PFSK-1 (cell line): ENCODE data around the gene FOXO1.

Experiments used
- FOXP2 ChIP-seq: optimal IDR thresholded peaks from 2 replicates; pipeline ENCODE3; 2011; ENCODE audit warnings: borderline replicate concordance, control low read depth, inconsistent platforms; ENCODE audit not compliant: insufficient read depth; ENCODE audit errors: extremely low read length, extremely low read depth
- POLR2AphosphoS5 ChIP-seq: IDR thresholded peaks from 2 replicates; pipeline ENCODE4 v1.6.1; 2012; ENCODE audit warnings: low read depth, mild to moderate bottlenecking, control low read depth, low read length, moderate library complexity
- REST ChIP-seq, 2 experiments: IDR thresholded peaks; 2 replicates each; pipeline versions ENCODE4 v1.6.1 to v1.8.0; 2011 to 2012; ENCODE audit warnings: low read depth in 2 of 2, low read length in 2 of 2, control low read depth in 1 of 2, inconsistent platforms in 1 of 2, mild to moderate bottlenecking in 1 of 2, moderate library complexity in 1 of 2; ENCODE audit not compliant: insufficient read depth in 1 of 2
- SIN3A ChIP-seq: IDR thresholded peaks from 2 replicates; pipeline ENCODE4 v1.6.1; 2012; ENCODE audit warnings: mild to moderate bottlenecking, low read length, moderate library complexity, borderline replicate concordance; ENCODE audit not compliant: insufficient read depth
- TAF1 ChIP-seq: IDR thresholded peaks from 2 replicates; pipeline ENCODE4 v1.6.1; 2012; ENCODE audit warnings: low read length, control low read depth, borderline replicate concordance; ENCODE audit not compliant: insufficient read depth

The FOXO1 gene

DNA sequence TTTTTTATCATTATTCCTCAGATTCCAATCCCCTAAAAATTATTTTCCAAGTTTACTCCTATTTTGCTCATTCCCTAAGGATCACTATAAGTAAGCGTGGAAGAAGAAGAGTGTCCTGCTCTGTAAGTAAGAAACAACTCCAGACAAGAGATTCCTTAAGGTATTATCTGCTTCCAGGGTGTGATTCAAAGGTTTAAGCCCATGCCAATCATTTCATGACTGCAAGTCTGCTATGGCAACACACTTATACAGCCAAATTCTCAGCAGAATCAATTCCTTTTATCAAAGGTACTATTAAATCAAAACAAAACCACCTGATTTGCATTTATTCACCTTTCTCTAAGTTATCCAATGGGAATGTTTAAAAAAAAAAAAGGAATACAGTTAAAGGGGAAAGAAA lies 43.7 kb downstream of the FOXO1 start:
- TF ChIP-seq TAF1 (no peak), SIN3A (no peak), FOXP2 (no peak), POLR2AphosphoS5 (no peak), REST (IDR thresholded peaks at IDR 0.05; ENCODE audit: insufficient read depth in 1 of 2, low read depth in 2 of 2, low read length in 2 of 2) (no peak)

DNA sequence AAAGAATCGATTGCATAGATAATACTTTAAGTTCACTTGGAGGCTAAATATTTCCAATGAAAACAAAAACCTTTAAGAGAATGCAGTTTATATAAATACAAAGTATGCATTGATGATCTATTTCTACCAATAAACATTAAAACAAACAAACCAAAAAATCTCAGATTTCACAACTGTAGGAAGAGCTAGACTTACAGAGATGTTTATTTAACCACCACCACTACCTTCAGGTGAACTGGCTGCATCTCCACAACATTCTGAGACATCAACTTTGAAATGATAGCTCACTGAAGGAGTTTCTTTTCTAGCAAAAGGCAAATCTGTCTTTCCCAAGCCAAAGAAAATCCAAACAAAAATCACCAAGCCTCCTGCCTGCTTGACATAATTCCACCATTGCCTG lies 44.2 kb downstream of the FOXO1 start:
- TF ChIP-seq POLR2AphosphoS5 = no peak
- no peak for TF ChIP-seq REST (IDR thresholded peaks at IDR 0.05; ENCODE audit: insufficient read depth in 1 of 2, low read depth in 2 of 2, low read length in 2 of 2)
- no peak for TF ChIP-seq TAF1
- TF ChIP-seq FOXP2 = no peak
- TF ChIP-seq SIN3A = no peak

DNA sequence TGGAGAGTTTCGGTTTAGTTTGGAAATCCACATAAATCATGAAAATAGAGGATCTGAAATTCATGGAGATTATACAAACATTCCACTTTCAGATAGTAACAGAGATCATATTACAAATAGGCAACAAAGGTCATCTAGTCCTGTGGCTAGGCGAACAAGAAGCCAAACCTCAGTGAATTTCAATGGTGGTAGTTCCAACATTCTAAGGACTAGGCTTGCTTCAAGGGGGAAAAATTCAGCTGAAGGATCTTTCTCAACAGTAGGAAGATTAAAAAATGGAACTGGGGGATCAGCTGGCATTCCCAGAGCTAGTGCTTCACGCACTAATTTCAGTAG lies 47.0 kb downstream of the FOXO1 start:
- TF ChIP-seq REST (IDR thresholded peaks at IDR 0.05; ENCODE audit: insufficient read depth in 1 of 2, low read depth in 2 of 2, low read length in 2 of 2) (no peak), SIN3A (no peak), POLR2AphosphoS5 (no peak), FOXP2 (no peak), TAF1 (no peak)

- TF ChIP-seq POLR2AphosphoS5 = no peak
- no peak for TF ChIP-seq SIN3A
- no peak for TF ChIP-seq REST (IDR thresholded peaks at IDR 0.05; ENCODE audit: insufficient read depth in 1 of 2, low read depth in 2 of 2, low read length in 2 of 2)
- TF ChIP-seq TAF1 = no peak
- TF ChIP-seq FOXP2 = no peak
These were observed 47.6 kb downstream of the FOXO1 start for GRCh38 chr13:40618581-40619478.
